Smooth muscle cell (in vitro differentiated cells): Measurements from ENCODE around the gene TRIP11. TPM values are rescaled to one million over a fixed set of nuclear protein-coding genes. Genes with fewer than 3 reads are reported as not detected.

ENCODE experiments used
- DNase-seq: peaks from one replicate; lab custom pipeline; 2025; ENCODE audit not compliant: unreplicated experiment; lab: John Stamatoyannopoulos, UW
- H2AFZ ChIP-seq: fragments of 200-600 bp; sonication (generic); 2 replicates; pipeline ENCODE4 v1.6.0; 2016; ENCODE audit warnings: antibody characterized with exemption, low read depth, mild to moderate bottlenecking
- H3F3A ChIP-seq: fragments of 200-600 bp; sonication (generic); 2 replicates; pipeline ENCODE4 v1.6.0; 2017; ENCODE audit warnings: antibody characterized with exemption, low read depth
- H3K27ac ChIP-seq: fragments of 200-600 bp; sonication (generic); 2 replicates; pipeline ENCODE4 v1.5.1; 2016; ENCODE audit warnings: low read depth, mild to moderate bottlenecking
- H3K27me3 ChIP-seq: fragments of 200-600 bp; sonication (generic); 2 replicates; pipeline ENCODE4 v1.6.1; 2016; ENCODE audit warnings: low read depth, mild to moderate bottlenecking
- H3K36me3 ChIP-seq: fragments of 200-600 bp; sonication (generic); 2 replicates; pipeline ENCODE4 v1.5.1; 2016; ENCODE audit warnings: low read depth
- H3K4me1 ChIP-seq: fragments of 200-600 bp; sonication (generic); 2 replicates; pipeline ENCODE4 v1.5.1; 2016; ENCODE audit warnings: low read depth
- H3K4me2 ChIP-seq: fragments of 200-600 bp; sonication (generic); 2 replicates; pipeline ENCODE4 v1.6.0; 2016; ENCODE audit warnings: mild to moderate bottlenecking
- H3K4me3 ChIP-seq: fragments of 200-600 bp; sonication (generic); 2 replicates; pipeline ENCODE4 v1.5.1; 2016; ENCODE audit warnings: mild to moderate bottlenecking
- H3K79me2 ChIP-seq: fragments of 200-600 bp; sonication (generic); 2 replicates; pipeline ENCODE4 v1.6.0; 2016; ENCODE audit warnings: low read depth, mild to moderate bottlenecking
- H3K9ac ChIP-seq: fragments of 200-600 bp; sonication (generic); 2 replicates; pipeline ENCODE4 v1.6.0; 2016; ENCODE audit warnings: low read depth
- H3K9me3 ChIP-seq: fragments of 200-600 bp; sonication (generic); replicated peaks from 2 replicates; pipeline ENCODE4 v1.5.1; 2016; ENCODE audit warnings: low read depth
- H4K20me1 ChIP-seq: fragments of 200-600 bp; sonication (generic); 2 replicates; pipeline ENCODE4 v1.6.0; 2016; ENCODE audit warnings: low read depth
- WGBS: methylation state at CpG from one replicate; pipeline ENCODE4 v1.1.7; 2016; ENCODE audit warnings: low lambda C conversion rate; 5-methylcytosine and 5-hydroxymethylcytosine counted together
- polyA plus RNA-seq: library from polyadenylated mRNA; unstranded; fragments of >200 nt; fragmentation: Nextera tagmentation; extraction: Ambion mirVana; gene quantifications from 2 replicates; pipeline ENCODE4 v1.2.1, GENCODE V29; 2016
- total RNA-seq: library from RNA; depleted of rRNA; stranded (reverse); fragments of >200 nt; gene quantifications from 2 replicates; pipeline ENCODE4 v1.2.3, GENCODE V29; 2014
- TF ChIP-seq, protein P1 (sequence below): fragments of 200-600 bp; sonication (generic); IDR thresholded peaks from 2 replicates; pipeline ENCODE4 v1.5.1; 2017; ENCODE audit warnings: borderline replicate concordance, mild to moderate bottlenecking, antibody characterized with exemption; ENCODE audit not compliant: insufficient read depth, poor library complexity, severe bottlenecking

TRIP11 gene
- total and polyA plus RNA-seq, 2 experiments from 2014 or later: 30.0 to 38.1 TPM

DNA sequence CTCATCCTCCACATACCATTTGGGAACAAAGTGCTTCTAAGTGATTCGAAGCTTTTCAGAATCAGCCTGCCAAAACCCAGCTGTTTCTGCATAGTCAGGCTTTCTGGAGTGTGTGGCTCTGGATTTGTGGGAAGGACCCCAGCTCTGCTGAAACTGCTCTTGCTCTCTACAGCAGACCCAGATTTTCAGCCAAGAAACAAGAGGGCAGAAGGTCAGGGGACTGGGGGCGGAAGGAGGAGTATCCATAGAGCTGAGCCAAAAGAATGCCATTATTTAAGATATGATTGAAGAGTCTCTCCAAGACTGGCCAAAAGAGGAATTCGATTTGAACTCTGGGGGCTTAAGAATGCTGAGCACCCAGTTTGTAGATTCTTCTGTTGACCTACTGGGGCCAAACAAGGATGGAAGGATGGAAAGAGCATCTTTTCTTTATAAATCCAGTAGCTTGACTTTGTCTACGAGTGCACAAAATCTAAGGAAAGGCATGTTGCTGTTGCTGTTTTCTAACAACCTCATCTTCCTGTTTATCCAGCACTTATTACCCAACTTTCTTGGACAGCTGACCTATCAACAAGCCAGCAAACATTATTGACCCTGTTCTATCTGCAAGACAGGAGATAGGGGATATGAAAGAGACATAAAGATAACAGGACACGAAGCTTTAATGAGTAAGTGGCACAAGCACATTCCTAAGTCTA lies 121.5 kb downstream of the TRIP11 start:
- Histone ChIP-seq H3K79me2 (no peaks in the 10 kb centered on the region), H3K4me2 (no peak overlapping the region), H3K36me3 (no peaks in the 10 kb centered on the region), H3K27me3 (no peaks in the 10 kb centered on the region), H3K9ac (no peak overlapping the region), H3K4me1 (no peaks in the 10 kb centered on the region), H3K27ac (no peak overlapping the region), H4K20me1 (no peaks in the 10 kb centered on the region), H2AFZ (no peak overlapping the region), H3K4me3 (no peak overlapping the region), H3F3A (no peaks in the 10 kb centered on the region), H3K9me3 (no peaks in the 10 kb centered on the region)
- WGBS: 81% methylated on average over 5 of the region's 5 CpGs
- no peak for DNase-seq
- TF ChIP-seq, protein P1, sequence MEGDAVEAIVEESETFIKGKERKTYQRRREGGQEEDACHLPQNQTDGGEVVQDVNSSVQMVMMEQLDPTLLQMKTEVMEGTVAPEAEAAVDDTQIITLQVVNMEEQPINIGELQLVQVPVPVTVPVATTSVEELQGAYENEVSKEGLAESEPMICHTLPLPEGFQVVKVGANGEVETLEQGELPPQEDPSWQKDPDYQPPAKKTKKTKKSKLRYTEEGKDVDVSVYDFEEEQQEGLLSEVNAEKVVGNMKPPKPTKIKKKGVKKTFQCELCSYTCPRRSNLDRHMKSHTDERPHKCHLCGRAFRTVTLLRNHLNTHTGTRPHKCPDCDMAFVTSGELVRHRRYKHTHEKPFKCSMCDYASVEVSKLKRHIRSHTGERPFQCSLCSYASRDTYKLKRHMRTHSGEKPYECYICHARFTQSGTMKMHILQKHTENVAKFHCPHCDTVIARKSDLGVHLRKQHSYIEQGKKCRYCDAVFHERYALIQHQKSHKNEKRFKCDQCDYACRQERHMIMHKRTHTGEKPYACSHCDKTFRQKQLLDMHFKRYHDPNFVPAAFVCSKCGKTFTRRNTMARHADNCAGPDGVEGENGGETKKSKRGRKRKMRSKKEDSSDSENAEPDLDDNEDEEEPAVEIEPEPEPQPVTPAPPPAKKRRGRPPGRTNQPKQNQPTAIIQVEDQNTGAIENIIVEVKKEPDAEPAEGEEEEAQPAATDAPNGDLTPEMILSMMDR: no peak

Other genes with a start within 250 kb of the TRIP11 start
- 5.7 and 10.3 TPM in 2 replicates for gene TC2N, start 172.5 kb downstream of the TRIP11 start, total RNA-seq
- gene TC2N, start 172.5 kb downstream of the TRIP11 start, polyA plus RNA-seq: 0.33 and 2.8 TPM in 2 replicates
- gene FBLN5, start 92.4 kb downstream of the TRIP11 start, total RNA-seq: 82.1 and 109 TPM in 2 replicates
- gene FBLN5, start 92.4 kb downstream of the TRIP11 start, polyA plus RNA-seq: 104 and 154 TPM in 2 replicates
- gene ATXN3, start 66.5 kb upstream of the TRIP11 start, total RNA-seq: 21.7 and 52.3 TPM in 2 replicates
- gene ATXN3, start 66.5 kb upstream of the TRIP11 start, polyA plus RNA-seq: 10.0 and 21.4 TPM in 2 replicates
- gene NDUFB1, start 81.6 kb upstream of the TRIP11 start, total RNA-seq: 369 and 467 TPM in 2 replicates
- 188 and 219 TPM in 2 replicates for gene NDUFB1, start 81.6 kb upstream of the TRIP11 start, polyA plus RNA-seq
- gene CPSF2, start 81.9 kb upstream of the TRIP11 start, total RNA-seq: 53.7 and 64.3 TPM in 2 replicates
- 29.2 and 33.2 TPM in 2 replicates for gene CPSF2, start 81.9 kb upstream of the TRIP11 start, polyA plus RNA-seq